Measurements from ENCODE around the gene TMEM131. TPM values are rescaled to one million over a fixed set of nuclear protein-coding genes. Genes with fewer than 3 reads are reported as not detected.
"Not testable (repeated sequence)": the region's sequence is repeated elsewhere in the genome, so short reads cannot be mapped to it uniquely, and the experiment has no call there.

The TMEM131 gene
- total and polyA plus RNA-seq, 2 experiments from 2014 or later, result 9.2 to 22.7 TPM

DNA sequence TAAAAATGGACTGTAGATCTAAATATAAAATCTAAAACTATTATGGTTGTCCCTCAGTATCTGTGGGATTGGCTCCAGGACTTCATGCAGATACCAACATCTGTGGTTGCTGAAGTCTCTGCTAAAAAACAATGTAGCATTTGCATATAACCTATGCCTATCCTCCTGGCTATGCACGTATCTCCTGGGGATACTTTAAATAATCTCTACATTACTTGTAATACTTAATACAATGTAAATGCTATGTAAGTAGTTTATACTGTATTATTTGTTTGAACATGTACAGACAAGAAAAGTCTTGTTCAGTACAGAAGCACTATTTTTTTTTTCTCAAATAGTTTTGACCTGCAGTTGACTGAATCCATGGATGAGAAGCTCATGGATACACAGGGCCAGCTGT lies 147.4 kb downstream of the TMEM131 start (continued):
- no peak for TF ChIP-seq STAT1 (IDR thresholded peaks at IDR 0.05; ENCODE audit: unreplicated experiment)
- no peak for TF ChIP-seq EZH2 (IDR thresholded peaks at IDR 0.05; ENCODE audit: low read depth, unreplicated experiment)
- TF ChIP-seq JUNB (IDR thresholded peaks at IDR 0.05; ENCODE audit: unreplicated experiment), result no peak
- TF ChIP-seq ZNF114 (CRISPR knock-in tag; IDR thresholded peaks at IDR 0.05), result no peak
- TF ChIP-seq, protein P1, sequence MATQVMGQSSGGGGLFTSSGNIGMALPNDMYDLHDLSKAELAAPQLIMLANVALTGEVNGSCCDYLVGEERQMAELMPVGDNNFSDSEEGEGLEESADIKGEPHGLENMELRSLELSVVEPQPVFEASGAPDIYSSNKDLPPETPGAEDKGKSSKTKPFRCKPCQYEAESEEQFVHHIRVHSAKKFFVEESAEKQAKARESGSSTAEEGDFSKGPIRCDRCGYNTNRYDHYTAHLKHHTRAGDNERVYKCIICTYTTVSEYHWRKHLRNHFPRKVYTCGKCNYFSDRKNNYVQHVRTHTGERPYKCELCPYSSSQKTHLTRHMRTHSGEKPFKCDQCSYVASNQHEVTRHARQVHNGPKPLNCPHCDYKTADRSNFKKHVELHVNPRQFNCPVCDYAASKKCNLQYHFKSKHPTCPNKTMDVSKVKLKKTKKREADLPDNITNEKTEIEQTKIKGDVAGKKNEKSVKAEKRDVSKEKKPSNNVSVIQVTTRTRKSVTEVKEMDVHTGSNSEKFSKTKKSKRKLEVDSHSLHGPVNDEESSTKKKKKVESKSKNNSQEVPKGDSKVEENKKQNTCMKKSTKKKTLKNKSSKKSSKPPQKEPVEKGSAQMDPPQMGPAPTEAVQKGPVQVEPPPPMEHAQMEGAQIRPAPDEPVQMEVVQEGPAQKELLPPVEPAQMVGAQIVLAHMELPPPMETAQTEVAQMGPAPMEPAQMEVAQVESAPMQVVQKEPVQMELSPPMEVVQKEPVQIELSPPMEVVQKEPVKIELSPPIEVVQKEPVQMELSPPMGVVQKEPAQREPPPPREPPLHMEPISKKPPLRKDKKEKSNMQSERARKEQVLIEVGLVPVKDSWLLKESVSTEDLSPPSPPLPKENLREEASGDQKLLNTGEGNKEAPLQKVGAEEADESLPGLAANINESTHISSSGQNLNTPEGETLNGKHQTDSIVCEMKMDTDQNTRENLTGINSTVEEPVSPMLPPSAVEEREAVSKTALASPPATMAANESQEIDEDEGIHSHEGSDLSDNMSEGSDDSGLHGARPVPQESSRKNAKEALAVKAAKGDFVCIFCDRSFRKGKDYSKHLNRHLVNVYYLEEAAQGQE (IDR thresholded peaks at IDR 0.05; ENCODE audit: unreplicated experiment), result no peak
- TF ChIP-seq, protein P2, sequence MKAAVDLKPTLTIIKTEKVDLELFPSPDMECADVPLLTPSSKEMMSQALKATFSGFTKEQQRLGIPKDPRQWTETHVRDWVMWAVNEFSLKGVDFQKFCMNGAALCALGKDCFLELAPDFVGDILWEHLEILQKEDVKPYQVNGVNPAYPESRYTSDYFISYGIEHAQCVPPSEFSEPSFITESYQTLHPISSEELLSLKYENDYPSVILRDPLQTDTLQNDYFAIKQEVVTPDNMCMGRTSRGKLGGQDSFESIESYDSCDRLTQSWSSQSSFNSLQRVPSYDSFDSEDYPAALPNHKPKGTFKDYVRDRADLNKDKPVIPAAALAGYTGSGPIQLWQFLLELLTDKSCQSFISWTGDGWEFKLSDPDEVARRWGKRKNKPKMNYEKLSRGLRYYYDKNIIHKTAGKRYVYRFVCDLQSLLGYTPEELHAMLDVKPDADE (IDR thresholded peaks at IDR 0.05), result no peak
- no peak for TF ChIP-seq EZH2phosphoT487 (IDR thresholded peaks at IDR 0.05; ENCODE audit: unreplicated experiment)
- no peak for TF ChIP-seq NANOG (IDR thresholded peaks at IDR 0.05; ENCODE audit: borderline replicate concordance)

DNA sequence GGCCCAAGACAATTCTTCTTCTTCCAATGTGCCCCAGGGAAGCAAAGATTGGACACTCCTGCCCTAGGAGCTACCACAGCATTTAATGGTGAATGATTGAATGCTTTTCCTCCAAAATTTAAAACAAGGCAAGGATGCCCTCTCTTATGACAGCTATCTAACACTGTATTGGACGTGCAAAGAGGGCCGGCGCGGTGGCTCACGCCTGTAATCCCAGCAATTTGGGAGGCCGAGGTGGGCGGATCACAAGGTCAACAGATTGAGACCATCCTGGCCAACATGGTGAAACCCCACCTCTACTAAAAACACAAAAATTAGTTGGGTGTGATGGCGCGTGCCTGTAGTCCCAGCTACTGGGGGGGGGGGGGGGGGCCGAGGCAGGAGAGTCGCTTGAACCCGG lies 149.0 kb downstream of the TMEM131 start:
- not testable (repeated sequence) for H4K20me1 ChIP-seq (replicated peaks; ENCODE audit: insufficient read depth); H3K27ac ChIP-seq (ENCODE audit: low read depth); H3F3A ChIP-seq (replicated peaks; ENCODE audit: low read depth); H3K79me2 ChIP-seq (replicated peaks; ENCODE audit: insufficient read depth); H2AFZ ChIP-seq; H3K27me3 Mint-ChIP-seq (ENCODE audit: insufficient read depth, low read depth, poor library complexity); H3K9me2 ChIP-seq (ENCODE audit: insufficient read depth); H3K36me3 Mint-ChIP-seq (ENCODE audit: low read depth); H3K9me3 Mint-ChIP-seq; H3K4me2 ChIP-seq; H3K4me1 ChIP-seq (ENCODE audit: insufficient read depth); H3K27me3 ChIP-seq (ENCODE audit: insufficient read depth); H3K4me1 Mint-ChIP-seq; H3K4me3 Mint-ChIP-seq; H3K4me3 ChIP-seq; DNase-seq (ENCODE audit: low spot score); H3K36me3 ChIP-seq (ENCODE audit: insufficient read depth); ATAC-seq; H3K27ac Mint-ChIP-seq

DNA sequence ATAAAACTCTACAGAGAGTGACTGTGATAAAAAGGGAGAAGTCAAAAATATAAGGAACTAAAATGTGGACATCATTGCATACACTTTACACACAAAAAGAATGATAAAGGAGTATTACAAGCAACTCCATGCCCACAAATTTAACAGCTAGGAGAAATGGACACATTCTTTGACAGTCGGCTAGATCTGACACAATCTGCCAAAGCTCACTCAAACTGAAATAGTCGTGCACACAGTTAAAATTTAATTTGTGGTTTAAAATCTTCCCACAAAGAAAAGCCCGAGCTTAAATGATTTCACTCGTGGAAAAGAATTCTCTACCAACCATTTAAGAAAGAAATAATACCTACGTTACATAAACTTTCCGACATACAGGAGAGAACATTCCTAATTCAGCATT lies 149.9 kb downstream of the TMEM131 start:
- no peak overlapping the region for H3K27ac ChIP-seq (ENCODE audit: low read depth)
- H3K4me3 ChIP-seq, result no peak overlapping the region
- peaks cover 4% of the 10 kb centered on the region; the same call in 1 of the 2 replicates for H3K79me2 ChIP-seq (replicated peaks; ENCODE audit: insufficient read depth)
- Mint-ChIP-seq H3K27ac (no peak overlapping the region), H3K27me3 (ENCODE audit: insufficient read depth, low read depth, poor library complexity) (no peaks in the 10 kb centered on the region), H3K9me3 (no peaks in the 10 kb centered on the region), H3K4me1 (peaks cover 10% of the 10 kb centered on the region; the same call in 2 of the 3 replicates), H3K36me3 (ENCODE audit: low read depth) (no peaks in the 10 kb centered on the region), H3K4me3 (no peak overlapping the region)
- 0 out of 2 replicates have a peak, but pooled peaks cover 3% of the 10 kb centered on the region for H3K36me3 ChIP-seq (ENCODE audit: insufficient read depth)
- no peaks in the 10 kb centered on the region for H3K9me2 ChIP-seq (ENCODE audit: insufficient read depth)
- no peaks in the 10 kb centered on the region for H3F3A ChIP-seq (replicated peaks; ENCODE audit: low read depth)
- no peaks in the 10 kb centered on the region for H3K27me3 ChIP-seq (ENCODE audit: insufficient read depth)
- H2AFZ ChIP-seq, result no peak overlapping the region
- DNase-seq (ENCODE audit: low spot score), result no peak
- H3K4me2 ChIP-seq, result no peak overlapping the region
- H4K20me1 ChIP-seq (replicated peaks; ENCODE audit: insufficient read depth), result no peaks in the 10 kb centered on the region
- no peak for ATAC-seq
- H3K4me1 ChIP-seq (ENCODE audit: insufficient read depth), result no peaks in the 10 kb centered on the region
- no peak for TF ChIP-seq EZH2 (IDR thresholded peaks at IDR 0.05; ENCODE audit: low read depth, unreplicated experiment)
- TF ChIP-seq, protein P1 (IDR thresholded peaks at IDR 0.05; ENCODE audit: unreplicated experiment), result no peak
- TF ChIP-seq JUNB (IDR thresholded peaks at IDR 0.05; ENCODE audit: unreplicated experiment), result no peak
- no peak for TF ChIP-seq POLR2AphosphoS5 (IDR thresholded peaks at IDR 0.05; ENCODE audit: low read depth)
- TF ChIP-seq, protein P2 (IDR thresholded peaks at IDR 0.05), result no peak
